H1 (cell line): ENCODE measurements around the gene KTN1. TPM values are rescaled to one million over a fixed set of nuclear protein-coding genes. Genes with fewer than 3 reads are reported as not detected.

Experiments
- CTCF ChIA-PET: fragments of 300-600 bp; sonication (Branson Sonifier 250); formaldehyde crosslinking; loops from one replicate; lab custom pipeline; 2021; ENCODE audit not compliant: partially characterized antibody; lab: Charles Lee
- POLR2A ChIA-PET: fragments of 300-600 bp; sonication (Branson Sonifier 250); formaldehyde crosslinking; loops from one replicate; lab custom pipeline; 2021; ENCODE audit warnings: inconsistent platforms; ENCODE audit not compliant: partially characterized antibody; lab: Charles Lee
- DNase-seq, 2 experiments: peaks; one replicate each; pipeline versions ENCODE4 v3.0.0 to v3.0.0-alpha.2; 2010 to 2022; ENCODE audit warnings: low spot score in 2 of 2, low read depth in 1 of 2, mixed read lengths in 1 of 2
- FAIRE-seq: peaks from 2 replicates; lab custom pipeline; 2011; peaks lifted over from hg19 to GRCh38; lab: Jason Lieb, UNC
- H2AFZ ChIP-seq: 2 replicates; pipeline ENCODE4 v1.8.1; 2012; ENCODE audit warnings: low read length, inconsistent platforms
- H2AK5ac ChIP-seq: 2 replicates; pipeline ENCODE4 v1.6.1; 2013; ENCODE audit warnings: low read depth, low read length
- H2BK120ac ChIP-seq: replicated peaks from 2 replicates; pipeline ENCODE3; 2013; ENCODE audit warnings: low read depth, low read length, inconsistent platforms
- H2BK12ac ChIP-seq: 2 replicates; pipeline ENCODE4 v1.6.1; 2013; ENCODE audit warnings: low read depth, low read length
- H2BK15ac ChIP-seq: 2 replicates; pipeline ENCODE4 v1.6.1; 2013; ENCODE audit warnings: low read length
- H2BK20ac ChIP-seq: 2 replicates; pipeline ENCODE4 v1.6.1; 2013; ENCODE audit warnings: low read length
- H2BK5ac ChIP-seq: 2 replicates; pipeline ENCODE4 v1.6.1; 2013; ENCODE audit warnings: low read depth, low read length
- H3K14ac ChIP-seq: 2 replicates; pipeline ENCODE4 v1.6.1; 2013; ENCODE audit warnings: inconsistent platforms; ENCODE audit not compliant: insufficient read length
- H3K18ac ChIP-seq: 2 replicates; pipeline ENCODE4 v1.6.1; 2013; ENCODE audit warnings: low read length; ENCODE audit errors: extremely low read depth
- H3K23ac ChIP-seq: 2 replicates; pipeline ENCODE4 v1.6.1; 2013; ENCODE audit warnings: inconsistent platforms; ENCODE audit not compliant: insufficient read length
- H3K23me2 ChIP-seq: 2 replicates; pipeline ENCODE4 v1.6.1; 2013; ENCODE audit warnings: low read depth, low read length
- H3K27ac ChIP-seq: 2 replicates; pipeline ENCODE4 v1.6.1; 2011; ENCODE audit warnings: low read depth, low read length, inconsistent platforms
- H3K27me3 ChIP-seq, 4 experiments: replicated peaks in 1 of 4; 1 replicate in 1 of 4; 2 replicates in 3 of 4; pipeline versions ENCODE4 v1.6.1 to v1.8.1; 2011 to 2013; ENCODE audit warnings: low read length in 3 of 4, mild to moderate bottlenecking in 3 of 4, inconsistent platforms in 2 of 4, mixed read lengths in 2 of 4, moderate library complexity in 1 of 4; ENCODE audit not compliant: control insufficient read depth in 3 of 4, insufficient read depth in 3 of 4; ENCODE audit errors: extremely low read depth in 1 of 4
- H3K36me3 ChIP-seq, 4 experiments: 2 replicates each; pipeline versions ENCODE4 v1.6.1 to v1.8.1; 2011 to 2013; ENCODE audit warnings: mild to moderate bottlenecking in 4 of 4, low read length in 3 of 4, moderate library complexity in 2 of 4, control low read depth in 1 of 4, inconsistent platforms in 1 of 4; ENCODE audit not compliant: insufficient read depth in 4 of 4, control insufficient read depth in 2 of 4
- H3K4ac ChIP-seq: replicated peaks from 2 replicates; pipeline ENCODE3; 2013; ENCODE audit warnings: low read length, low read depth, mixed read lengths, inconsistent platforms; ENCODE audit not compliant: insufficient read length
- H3K4me1 ChIP-seq, 4 experiments: replicated peaks in 1 of 4; 1 replicate in 1 of 4; 2 replicates in 3 of 4; pipeline versions ENCODE4 v1.6.1 to v1.8.1; 2011 to 2013; ENCODE audit warnings: low read length in 3 of 4, inconsistent platforms in 2 of 4, mixed read lengths in 1 of 4; ENCODE audit not compliant: insufficient read depth in 4 of 4, control insufficient read depth in 3 of 4
- H3K4me2 ChIP-seq, 2 experiments: 2 replicates each; pipeline versions ENCODE4 v1.6.1 to v1.8.1; 2011 to 2013; ENCODE audit warnings: low read depth in 2 of 2, low read length in 2 of 2, control low read depth in 1 of 2, inconsistent platforms in 1 of 2, mild to moderate bottlenecking in 1 of 2; ENCODE audit not compliant: insufficient read depth in 1 of 2
- H3K4me3 ChIP-seq, 4 experiments: fragments of 200-600, 300-600 bp in 1 of 4; sonication (generic), shearing (Covaris generic), sonication (Bioruptor Twin) in 1 of 4; 2 replicates each; pipeline versions ENCODE4 v1.5.1 to v1.8.1; 2011 to 2016; ENCODE audit warnings: low read length in 4 of 4, low read depth in 3 of 4, control low read depth in 2 of 4, inconsistent platforms in 2 of 4, mild to moderate bottlenecking in 2 of 4, mixed read lengths in 1 of 4, moderate library complexity in 1 of 4; ENCODE audit not compliant: insufficient read depth in 2 of 4; ENCODE audit errors: extremely low read depth in 1 of 4
- H3K56ac ChIP-seq: replicated peaks from 2 replicates; pipeline ENCODE3; 2013; ENCODE audit warnings: low read depth, mild to moderate bottlenecking, mixed read lengths, low read length, inconsistent platforms; ENCODE audit not compliant: insufficient read length
- H3K79me1 ChIP-seq: 2 replicates; pipeline ENCODE4 v1.6.1; 2013; ENCODE audit warnings: low read depth, low read length, control low read depth
- H3K79me2 ChIP-seq, 2 experiments: 2 replicates each; pipeline versions ENCODE4 v1.6.1 to v1.8.1; 2012 to 2013; ENCODE audit warnings: low read length in 2 of 2, mild to moderate bottlenecking in 2 of 2, inconsistent platforms in 1 of 2; ENCODE audit not compliant: insufficient read depth in 2 of 2, control insufficient read depth in 1 of 2
- H3K9ac ChIP-seq, 4 experiments: replicated peaks in 1 of 4; 1 replicate in 1 of 4; 2 replicates in 3 of 4; pipeline versions ENCODE4 v1.6.1 to v1.8.1; 2011 to 2013; ENCODE audit warnings: low read depth in 3 of 4, low read length in 3 of 4, control low read depth in 2 of 4, mild to moderate bottlenecking in 2 of 4, moderate library complexity in 2 of 4, inconsistent platforms in 1 of 4; ENCODE audit errors: extremely low read depth in 1 of 4
- H3K9me3 ChIP-seq, 2 experiments: 2 replicates each; pipeline versions ENCODE4 v1.6.1 to v1.8.1; 2012 to 2013; ENCODE audit warnings: mild to moderate bottlenecking in 2 of 2, moderate library complexity in 2 of 2, control low read depth in 1 of 2, inconsistent platforms in 1 of 2, low read depth in 1 of 2, low read length in 1 of 2, mixed read lengths in 1 of 2; ENCODE audit not compliant: insufficient read depth in 2 of 2
- H4K20me1 ChIP-seq, 2 experiments: replicated peaks in 1 of 2; 2 replicates each; pipeline versions ENCODE3 to v1.8.1; 2011 to 2013; ENCODE audit warnings: inconsistent platforms in 2 of 2, low read length in 2 of 2, mild to moderate bottlenecking in 1 of 2; ENCODE audit not compliant: insufficient read depth in 2 of 2, control insufficient read depth in 1 of 2
- H4K5ac ChIP-seq: 2 replicates; pipeline ENCODE4 v1.6.1; 2013; ENCODE audit warnings: low read length, low read depth, mixed read lengths, inconsistent platforms; ENCODE audit not compliant: insufficient read length
- H4K8ac ChIP-seq: 2 replicates; pipeline ENCODE4 v1.8.0; 2013; ENCODE audit warnings: mild to moderate bottlenecking, moderate library complexity, low read length, inconsistent platforms; ENCODE audit not compliant: insufficient read depth; ENCODE audit errors: extremely low read depth
- H4K91ac ChIP-seq: replicated peaks from 2 replicates; pipeline ENCODE3; 2013; ENCODE audit warnings: low read length, mixed read lengths, inconsistent platforms; ENCODE audit not compliant: insufficient read length
- BCL11A ChIP-seq, 2 experiments: IDR thresholded peaks; one replicate each; pipeline ENCODE4 v1.6.1; 2011; ENCODE audit warnings: low read depth in 2 of 2, low read length in 2 of 2, mild to moderate bottlenecking in 2 of 2
- CBX5 ChIP-seq: fragments of 300-800, 300-1000 bp; sonication (generic); IDR thresholded peaks from 2 replicates; pipeline ENCODE4 v1.7.1; 2016; ENCODE audit warnings: antibody characterized with exemption, low read length, low read depth
- CHD1 ChIP-seq: IDR thresholded peaks from 2 replicates; pipeline ENCODE4 v1.6.1; 2012; ENCODE audit warnings: low read depth, low read length, improper control_type of control experiment
- EGR1 ChIP-seq: IDR thresholded peaks from 2 replicates; pipeline ENCODE4 v1.6.1; 2011; ENCODE audit warnings: low read depth, low read length, borderline replicate concordance
- KDM4A ChIP-seq: IDR thresholded peaks from one replicate; pipeline ENCODE4 v1.7.1; 2012; ENCODE audit warnings: low read depth, mild to moderate bottlenecking, moderate library complexity, low read length, inconsistent platforms; ENCODE audit not compliant: severe bottlenecking
- RBBP5 ChIP-seq: IDR thresholded peaks from 2 replicates; pipeline ENCODE4 v1.7.1; 2012; ENCODE audit warnings: low read depth, mild to moderate bottlenecking, inconsistent platforms, low read length, moderate library complexity, borderline replicate concordance
- SP2 ChIP-seq: IDR thresholded peaks from 2 replicates; pipeline ENCODE4 v1.6.1; 2012; ENCODE audit warnings: mild to moderate bottlenecking, low read length, inconsistent platforms
- SP4 ChIP-seq: IDR thresholded peaks from 2 replicates; pipeline ENCODE4 v1.6.1; 2012; ENCODE audit warnings: low read length, inconsistent platforms
- YY1 ChIP-seq: IDR thresholded peaks from 2 replicates; pipeline ENCODE4 v1.6.1; 2011; ENCODE audit warnings: low read depth, mild to moderate bottlenecking, low read length
- ZNF274 ChIP-seq: IDR thresholded peaks from 2 replicates; pipeline ENCODE4 v1.7.0; 2012; ENCODE audit warnings: low read length, borderline replicate concordance; ENCODE audit errors: extremely low read depth
- WGBS, 2 experiments: shearing (Covaris generic) in 1 of 2; methylation state at CpG; one replicate each; pipeline versions ENCODE4 v1.1.6 to v1.1.7; 2013 to 2015; ENCODE audit warnings: low lambda C conversion rate in 2 of 2, mixed read lengths in 2 of 2, inconsistent platforms in 1 of 2, low coverage in 1 of 2, missing lambda C conversion rate in 1 of 2; ENCODE audit not compliant: insufficient replicate concordance in 2 of 2, insufficient coverage in 1 of 2, insufficient read length in 1 of 2; ENCODE audit errors: extremely low coverage in 1 of 2, missing lambda C conversion rate in 1 of 2; 5-methylcytosine and 5-hydroxymethylcytosine counted together
- polyA plus RNA-seq, 7 experiments: library from polyadenylated mRNA; depleted of rRNA in 3 of 7; stranded (reverse) in 5 of 7; unstranded in 2 of 7; fragments of >200 nt in 5 of 7; fragments of 200-250 nt in 2 of 7; gene quantifications; 1 replicate in 5 of 7; 2 replicates in 1 of 7; 4 replicates in 1 of 7; pipeline versions ENCODE4 v1.2.1 to v1.2.3, GENCODE V29; 2011 to 2013; ENCODE audit warnings: missing spikeins in 2 of 7, mixed read lengths in 2 of 7
- total RNA-seq: library from RNA; stranded (reverse); fragmentation: NEBNext Ultra II Directional; extraction: Animal tissue kit (Norgen Biotek cat#: 25700); gene quantifications from 2 replicates; pipeline ENCODE4 v1.2.1, GENCODE V29; 2021
- TF ChIP-seq, protein P1 (sequence below): IDR thresholded peaks from 2 replicates; pipeline ENCODE4 v1.6.1; 2012; ENCODE audit warnings: low read length, inconsistent platforms

The KTN1 gene
- total and polyA plus RNA-seq, 2 of the 8 experiments (the other 6 are each of a cell fraction or from before 2014, with no cell fraction given), result 15.4 to 151 TPM

DNA sequence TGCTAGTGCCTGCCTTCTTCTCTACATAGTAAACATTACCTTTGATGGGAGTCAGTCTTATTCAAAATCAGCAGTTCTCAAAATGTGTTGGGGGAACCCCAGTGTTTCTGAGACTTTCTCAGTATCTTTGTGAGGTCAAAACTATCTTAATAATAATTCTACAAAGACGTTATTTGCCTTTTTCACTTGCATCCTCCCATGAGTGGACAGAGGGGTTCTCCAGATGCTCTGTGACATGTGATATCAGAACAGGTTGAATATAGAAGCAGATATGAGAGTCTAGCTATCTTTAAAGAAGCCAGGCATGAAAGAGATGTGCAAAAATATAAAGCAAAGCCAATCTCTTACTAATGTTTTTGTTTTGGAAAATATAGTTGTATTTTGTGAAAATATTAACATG is 144.7 kb downstream of the KTN1 start:
- Histone ChIP-seq H3K79me2 (no peaks in the 10 kb centered on the region), H2BK12ac (no peak overlapping the region), H3K56ac (no peak overlapping the region), H4K91ac (no peak overlapping the region), H2BK15ac (no peak overlapping the region), H2AFZ (no peak overlapping the region), H3K23me2 (no peaks in the 10 kb centered on the region), H3K36me3 (no peaks in the 10 kb centered on the region), H2BK5ac (no peak overlapping the region), H3K79me1 (no peaks in the 10 kb centered on the region), H4K20me1 (no peaks in the 10 kb centered on the region), H4K5ac (no peak overlapping the region), H3K9ac (no peak overlapping the region), H3K4me3 (no peak overlapping the region), H3K4ac (no peak overlapping the region), H3K27ac (no peak overlapping the region), H3K27me3 (peaks cover 0 to 1% (median 0%) of the 10 kb centered on the region in 4 experiments; a peak in 1 of 7 replicates), H4K8ac (no peak overlapping the region), H3K18ac (no peak overlapping the region), H3K4me2 (no peak overlapping the region), H2AK5ac (no peak overlapping the region), H2BK20ac (no peak overlapping the region), H3K14ac (no peak overlapping the region), H2BK120ac (no peak overlapping the region), H3K23ac (no peak overlapping the region), H3K4me1 (no peaks in the 10 kb centered on the region), H3K9me3 (no peaks in the 10 kb centered on the region)
- ChIA-PET POLR2A (no interaction called here), CTCF (interaction anchor here (0.6 to 1.5 kb wide), 7 partner anchors 11 to 750 kb away, joined by 3 to 5 read pairs (median 3); no protein-coding TSS in a partner anchor)
- DNase-seq, result no peak
- FAIRE-seq, result no peak
- WGBS, 2 experiments, result 77% methylated on average over 1 of the region's 1 CpG; no CpG with 5 or more reads in 1 of the 2 experiments
- TF ChIP-seq SP4, result no peak
- no peak for TF ChIP-seq YY1
- no peak for TF ChIP-seq RBBP5
- TF ChIP-seq KDM4A, result no peak
- TF ChIP-seq CBX5, result no peak
- TF ChIP-seq, protein P1, sequence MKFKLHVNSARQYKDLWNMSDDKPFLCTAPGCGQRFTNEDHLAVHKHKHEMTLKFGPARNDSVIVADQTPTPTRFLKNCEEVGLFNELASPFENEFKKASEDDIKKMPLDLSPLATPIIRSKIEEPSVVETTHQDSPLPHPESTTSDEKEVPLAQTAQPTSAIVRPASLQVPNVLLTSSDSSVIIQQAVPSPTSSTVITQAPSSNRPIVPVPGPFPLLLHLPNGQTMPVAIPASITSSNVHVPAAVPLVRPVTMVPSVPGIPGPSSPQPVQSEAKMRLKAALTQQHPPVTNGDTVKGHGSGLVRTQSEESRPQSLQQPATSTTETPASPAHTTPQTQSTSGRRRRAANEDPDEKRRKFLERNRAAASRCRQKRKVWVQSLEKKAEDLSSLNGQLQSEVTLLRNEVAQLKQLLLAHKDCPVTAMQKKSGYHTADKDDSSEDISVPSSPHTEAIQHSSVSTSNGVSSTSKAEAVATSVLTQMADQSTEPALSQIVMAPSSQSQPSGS, result no peak
- TF ChIP-seq SP2, result no peak
- no peak for TF ChIP-seq CHD1
- no peak for TF ChIP-seq ZNF274
- TF ChIP-seq BCL11A (IDR thresholded peaks at IDR 0.05; ENCODE audit: low read depth in 2 of 2, low read length in 2 of 2), result no peak
- TF ChIP-seq EGR1, result no peak
